ENCODE data around the gene KDM2A.
A peak's percentile ranks its signal among the peaks of the same experiment; 100 is the strongest.

KDM2A gene

GRCh38 chr11:67117672-67118180 lies 1.3 kb upstream of the KDM2A start:
- TF ChIP-seq SNAI2 (CRISPR knock-in tag; IDR thresholded peaks at IDR 0.05), result no peak
- TF ChIP-seq POU6F1 (CRISPR knock-in tag; IDR thresholded peaks at IDR 0.05; ENCODE audit: borderline replicate concordance, low read depth), result no peak
- TF ChIP-seq ARNTL (CRISPR knock-in tag; IDR thresholded peaks at IDR 0.05; ENCODE audit: borderline replicate concordance, low read depth), result no peak
- no peak for TF ChIP-seq CREB5 (CRISPR knock-in tag; IDR thresholded peaks at IDR 0.05; ENCODE audit: low read depth)
- TF ChIP-seq PPARA (CRISPR knock-in tag; IDR thresholded peaks at IDR 0.05; ENCODE audit: borderline replicate concordance), result no peak
- TF ChIP-seq BACH2 (CRISPR knock-in tag; IDR thresholded peaks at IDR 0.05; ENCODE audit: borderline replicate concordance), result no peak
- no peak for ATAC-seq

GRCh38 chr11:67118181-67118766 lies 789 bp upstream of the KDM2A start:
- peak; percentile 3; the same call in 1 of the 3 replicates for ATAC-seq
- no peak for TF ChIP-seq GLIS3 (CRISPR knock-in tag; IDR thresholded peaks at IDR 0.05)
- TF ChIP-seq TSHZ2 (CRISPR knock-in tag; IDR thresholded peaks at IDR 0.05), result no peak
- no peak for TF ChIP-seq ISL1 (CRISPR knock-in tag; IDR thresholded peaks at IDR 0.05)
- no peak for TF ChIP-seq ESRRG (CRISPR knock-in tag; IDR thresholded peaks at IDR 0.05)
- no peak for TF ChIP-seq ZNF70 (CRISPR knock-in tag; IDR thresholded peaks at IDR 0.05)
- TF ChIP-seq TOX (CRISPR knock-in tag; IDR thresholded peaks at IDR 0.05; ENCODE audit: borderline replicate concordance), result no peak
- no peak for TF ChIP-seq RARB (CRISPR knock-in tag; IDR thresholded peaks at IDR 0.05)
- no peak for TF ChIP-seq TCF4 (CRISPR knock-in tag; IDR thresholded peaks at IDR 0.05; ENCODE audit: borderline replicate concordance)
- TF ChIP-seq CSDC2 (CRISPR knock-in tag; IDR thresholded peaks at IDR 0.05), result no peak

GRCh38 chr11:67119585-67120391 lies 725 bp downstream of the KDM2A start:
- TF ChIP-seq CSDC2 (CRISPR knock-in tag; IDR thresholded peaks at IDR 0.05), result no peak
- no peak for TF ChIP-seq ZFP3 (CRISPR knock-in tag; IDR thresholded peaks at IDR 0.05)
- no peak for TF ChIP-seq GLIS3 (CRISPR knock-in tag; IDR thresholded peaks at IDR 0.05)
- no peak for TF ChIP-seq ESRRG (CRISPR knock-in tag; IDR thresholded peaks at IDR 0.05)
- ATAC-seq, result peak; percentile 42

GRCh38 chr11:67120456-67120855 lies 1.4 kb downstream of the KDM2A start:
- ATAC-seq, result peak; percentile 10; the same call in 1 of the 3 replicates
- TF ChIP-seq OSR1 (CRISPR knock-in tag; IDR thresholded peaks at IDR 0.05) (no peak), TSHZ2 (CRISPR knock-in tag; IDR thresholded peaks at IDR 0.05) (no peak), ZFP30 (CRISPR knock-in tag; IDR thresholded peaks at IDR 0.05) (no peak), TOX (CRISPR knock-in tag; IDR thresholded peaks at IDR 0.05; ENCODE audit: borderline replicate concordance) (no peak), SNAI2 (CRISPR knock-in tag; IDR thresholded peaks at IDR 0.05) (no peak), ISL1 (CRISPR knock-in tag; IDR thresholded peaks at IDR 0.05) (no peak), ZNF565 (CRISPR knock-in tag; conservative IDR thresholded peaks at IDR 0.05; ENCODE audit: low read depth) (no peak), ZC3H10 (CRISPR knock-in tag; IDR thresholded peaks at IDR 0.05) (no peak), ZFP3 (CRISPR knock-in tag; IDR thresholded peaks at IDR 0.05) (no peak), ZNF70 (CRISPR knock-in tag; IDR thresholded peaks at IDR 0.05) (no peak), ARNTL (CRISPR knock-in tag; IDR thresholded peaks at IDR 0.05; ENCODE audit: borderline replicate concordance, low read depth) (no peak), CSDC2 (CRISPR knock-in tag; IDR thresholded peaks at IDR 0.05) (no peak), TCF4 (CRISPR knock-in tag; IDR thresholded peaks at IDR 0.05; ENCODE audit: borderline replicate concordance) (no peak)

Measured in SK-N-SH treated with all-trans-retinoic acid at 6 μM for 48 hours (cell line).